Thyroid gland (tissue), 4 donors: Measurements from ENCODE around the gene EIF6. TPM values are rescaled to one million over a fixed set of nuclear protein-coding genes. Genes with fewer than 3 reads are reported as not detected.

Source experiments
- DNase-seq, 2 donors: peaks; one replicate each; pipeline ENCODE4 v3.0.0-alpha.2; 2019
- H3K27ac ChIP-seq, 3 donors: fragments of 200-600 bp; sonication (generic); 1 replicate in 2 of 3; 2 replicates in 1 of 3; pipeline ENCODE4 v1.5.1; 2016 to 2019; ENCODE audit warnings: mild to moderate bottlenecking in 1 of 3, moderate library complexity in 1 of 3
- H3K27me3 ChIP-seq: fragments of 200-600 bp; sonication (generic); one replicate; pipeline ENCODE4 v1.5.1; 2019
- H3K36me3 ChIP-seq, 2 donors: fragments of 200-600 bp; sonication (generic); one replicate each; pipeline ENCODE4 v1.5.1; 2016 to 2019
- H3K4me1 ChIP-seq, 2 donors: fragments of 200-600 bp; sonication (generic); one replicate each; pipeline ENCODE4 v1.5.1; 2017 to 2019
- H3K4me3 ChIP-seq, 3 donors: fragments of 200-600 bp; sonication (generic); replicated peaks in 1 of 3; 1 replicate in 2 of 3; 2 replicates in 1 of 3; pipeline ENCODE4 v1.5.1; 2016; ENCODE audit warnings: mild to moderate bottlenecking in 1 of 3
- H3K9me3 ChIP-seq: fragments of 200-600 bp; sonication (generic); one replicate; pipeline ENCODE4 v1.5.1; 2017
- POLR2A ChIP-seq, 2 donors: fragments of 450-650 bp; IDR thresholded peaks; one replicate each; pipeline ENCODE4 v1.6.1; 2017; ENCODE audit warnings: antibody characterized with exemption in 2 of 2, mild to moderate bottlenecking in 2 of 2, moderate library complexity in 1 of 2
- WGBS, 2 donors: methylation state at CpG; one replicate each; pipeline ENCODE4 v1.1.5; 2017; 5-methylcytosine and 5-hydroxymethylcytosine counted together
- intact Hi-C: fragments of 100-400 bp; cut with DNase I; formaldehyde crosslinking; loops from one replicate; pipeline ENCODE4 v1.15.1; 2023
- total RNA-seq, 4 donors: library from RNA; depleted of rRNA; stranded (reverse); fragments of >200 nt; gene quantifications; one replicate each; pipeline ENCODE4 v1.2.3, GENCODE V29; 2016
- TF ChIP-seq, protein P1 (sequence below), 6 experiments: fragments of 200-600 bp in 3 of 6; fragments of 450-650 bp in 3 of 6; sonication (generic) in 3 of 6; IDR thresholded peaks; one replicate each; pipeline ENCODE4 v1.5.1; 2016 to 2019; ENCODE audit warnings: antibody characterized with exemption in 6 of 6, mild to moderate bottlenecking in 2 of 6, inconsistent platforms in 1 of 6, moderate library complexity in 1 of 6

The EIF6 gene
- total RNA-seq, 4 donors from 2014 or later, result 30.3 to 94.2 (median 65.7) TPM

DNA sequence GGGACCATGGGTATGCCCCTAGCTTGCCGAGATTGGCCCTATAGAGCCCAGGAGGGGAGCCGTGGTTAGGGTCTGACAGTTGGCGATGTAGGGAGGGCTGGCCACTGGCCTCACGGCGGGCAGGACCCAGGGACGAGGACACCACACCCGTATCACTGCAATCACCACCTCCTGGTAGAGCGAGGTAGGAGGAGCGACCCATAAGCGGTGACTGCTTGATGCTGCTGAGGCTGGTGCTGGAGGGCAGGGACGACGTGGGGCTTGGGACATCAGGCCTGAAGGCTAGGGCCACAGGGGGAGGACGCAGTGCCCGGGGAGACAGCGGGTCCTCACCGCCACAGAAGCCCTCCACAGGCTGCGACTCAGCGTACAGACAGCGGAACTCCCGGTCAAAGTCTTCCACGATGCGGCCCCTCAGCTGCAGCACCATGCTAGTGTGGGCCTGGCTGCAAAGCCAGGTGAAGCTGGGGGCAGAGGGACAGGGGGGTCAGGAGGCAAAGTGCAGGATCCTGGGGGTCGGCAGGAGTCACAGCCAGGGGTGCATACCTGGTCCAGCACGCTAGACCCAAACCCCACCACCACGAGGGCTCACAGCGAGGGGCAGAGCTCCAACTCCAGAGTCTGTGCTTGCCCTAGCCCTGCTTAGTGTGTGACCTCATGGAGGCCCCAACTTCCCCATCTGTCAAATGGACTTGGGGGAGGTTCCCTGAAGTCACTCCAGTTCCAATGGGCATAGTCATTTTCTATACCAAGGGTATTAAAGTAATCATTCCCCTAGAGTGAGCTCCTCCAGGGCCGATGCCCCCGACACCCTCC lies 3.1 kb upstream of the EIF6 start:
- no peak for DNase-seq
- TF ChIP-seq, protein P1, sequence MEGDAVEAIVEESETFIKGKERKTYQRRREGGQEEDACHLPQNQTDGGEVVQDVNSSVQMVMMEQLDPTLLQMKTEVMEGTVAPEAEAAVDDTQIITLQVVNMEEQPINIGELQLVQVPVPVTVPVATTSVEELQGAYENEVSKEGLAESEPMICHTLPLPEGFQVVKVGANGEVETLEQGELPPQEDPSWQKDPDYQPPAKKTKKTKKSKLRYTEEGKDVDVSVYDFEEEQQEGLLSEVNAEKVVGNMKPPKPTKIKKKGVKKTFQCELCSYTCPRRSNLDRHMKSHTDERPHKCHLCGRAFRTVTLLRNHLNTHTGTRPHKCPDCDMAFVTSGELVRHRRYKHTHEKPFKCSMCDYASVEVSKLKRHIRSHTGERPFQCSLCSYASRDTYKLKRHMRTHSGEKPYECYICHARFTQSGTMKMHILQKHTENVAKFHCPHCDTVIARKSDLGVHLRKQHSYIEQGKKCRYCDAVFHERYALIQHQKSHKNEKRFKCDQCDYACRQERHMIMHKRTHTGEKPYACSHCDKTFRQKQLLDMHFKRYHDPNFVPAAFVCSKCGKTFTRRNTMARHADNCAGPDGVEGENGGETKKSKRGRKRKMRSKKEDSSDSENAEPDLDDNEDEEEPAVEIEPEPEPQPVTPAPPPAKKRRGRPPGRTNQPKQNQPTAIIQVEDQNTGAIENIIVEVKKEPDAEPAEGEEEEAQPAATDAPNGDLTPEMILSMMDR (IDR thresholded peaks at IDR 0.05), result no peak
- TF ChIP-seq POLR2A (IDR thresholded peaks at IDR 0.05), result no peak
- Histone ChIP-seq H3K4me3 (no peak overlapping the region), H3K27me3 (no peaks in the 10 kb centered on the region), H3K4me1 (peaks cover 8 to 14% of the 10 kb centered on the region in 2 donors), H3K36me3 (no peaks in the 10 kb centered on the region), H3K9me3 (no peaks in the 10 kb centered on the region), H3K27ac (no peak overlapping the region)
- intact Hi-C loops, result no loop called here
- WGBS, 2 donors, result 84 to 86% methylated on average over 14 to 23 of the region's 28 CpGs

DNA sequence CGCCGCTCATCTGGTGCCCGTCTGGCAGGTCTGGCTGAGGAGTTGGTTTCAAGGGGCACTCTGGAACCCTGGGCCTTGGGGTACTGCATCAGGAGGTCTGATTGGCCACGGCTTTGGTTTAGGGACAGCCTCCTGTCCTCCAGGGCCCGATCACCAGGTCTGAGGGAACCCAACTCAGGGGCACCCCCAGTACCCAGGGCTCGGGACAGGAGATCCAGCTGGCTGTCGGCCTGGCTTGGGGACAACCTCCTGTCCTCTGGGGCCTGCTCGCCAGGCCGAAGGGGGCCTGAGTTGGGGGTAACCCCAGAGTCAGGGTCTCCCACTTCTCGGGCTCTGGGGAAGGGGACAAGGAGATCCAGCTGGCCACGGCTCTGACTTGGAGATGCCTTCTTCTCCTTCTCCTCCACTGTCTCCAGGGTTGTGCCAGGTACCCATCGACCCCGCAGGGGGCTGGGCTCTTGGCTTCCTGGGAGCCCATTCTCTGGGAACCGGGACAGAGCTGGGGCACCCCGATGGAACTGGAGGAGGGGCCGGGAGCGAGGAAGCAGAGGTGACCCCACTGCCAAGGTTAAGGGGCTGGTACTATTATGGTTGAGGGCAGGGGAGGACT lies 2.4 kb upstream of the EIF6 start:
- no peaks in the 10 kb centered on the region for H3K36me3 ChIP-seq
- intact Hi-C loops, result no loop called here
- H3K27me3 ChIP-seq, result no peaks in the 10 kb centered on the region
- no peaks in the 10 kb centered on the region for H3K9me3 ChIP-seq
- WGBS, 2 donors, result 89 to 96% methylated on average over 5 to 6 of the region's 17 CpGs
- no peak for TF ChIP-seq POLR2A (IDR thresholded peaks at IDR 0.05)
- TF ChIP-seq, protein P1 (IDR thresholded peaks at IDR 0.05), result no peak
- DNase-seq, result no peak
- H3K4me1 ChIP-seq, result peaks cover 8 to 14% of the 10 kb centered on the region in 2 donors
- no peak overlapping the region for H3K4me3 ChIP-seq
- no peak overlapping the region for H3K27ac ChIP-seq

DNA sequence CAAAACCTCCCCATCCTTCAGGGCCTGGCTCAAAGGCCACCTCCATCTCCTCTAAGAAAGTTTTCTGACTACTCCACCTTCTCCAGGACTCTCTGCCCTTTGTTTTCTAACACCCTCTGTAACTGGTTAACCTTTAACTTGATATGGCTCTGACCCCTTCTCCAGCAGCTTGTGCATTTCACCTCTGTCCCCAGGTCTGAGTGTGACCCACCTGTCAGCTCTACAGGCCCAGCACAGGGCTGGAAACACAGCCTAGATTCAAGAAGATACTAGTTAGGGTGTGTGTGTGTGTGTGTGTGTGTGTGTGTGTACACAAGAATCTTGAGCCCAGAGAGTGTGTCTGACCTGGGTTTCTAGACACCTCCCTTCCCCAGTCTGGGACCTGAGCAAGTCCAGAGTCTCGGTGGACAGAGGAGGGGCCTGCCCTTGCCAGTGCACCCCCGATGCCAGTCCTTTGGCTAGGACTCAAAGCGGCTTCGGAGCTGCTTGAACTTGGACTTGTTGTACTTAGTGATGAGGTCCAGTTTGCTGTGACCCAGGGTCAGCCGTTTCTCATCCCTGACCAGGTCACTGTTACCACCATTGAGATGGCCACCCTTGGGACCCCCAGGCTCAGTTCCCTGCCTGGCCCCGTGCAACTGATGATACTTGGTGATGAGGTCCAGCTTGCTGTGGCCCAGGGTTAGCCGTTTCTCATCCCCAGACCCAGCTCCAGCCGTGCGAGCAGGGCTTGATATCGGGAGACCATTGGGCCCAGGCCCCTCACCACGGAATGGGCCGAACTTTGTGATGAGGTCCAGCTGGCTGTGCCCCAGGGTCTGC lies 1.7 kb upstream of the EIF6 start:
- TF ChIP-seq, protein P1 (IDR thresholded peaks at IDR 0.05), result no peak
- no peak for TF ChIP-seq POLR2A (IDR thresholded peaks at IDR 0.05)
- H3K9me3 ChIP-seq, result no peaks in the 10 kb centered on the region
- no peaks in the 10 kb centered on the region for H3K36me3 ChIP-seq
- no peak overlapping the region for H3K4me3 ChIP-seq
- H3K4me1 ChIP-seq, result peaks cover 8 to 14% of the 10 kb centered on the region in 2 donors
- 84 to 92% methylated on average over 4 to 6 of the region's 12 CpGs for WGBS, 2 donors
- H3K27ac ChIP-seq, result no peak overlapping the region
- H3K27me3 ChIP-seq, result no peaks in the 10 kb centered on the region
- intact Hi-C loops, result no loop called here
- DNase-seq, result no peak

DNA sequence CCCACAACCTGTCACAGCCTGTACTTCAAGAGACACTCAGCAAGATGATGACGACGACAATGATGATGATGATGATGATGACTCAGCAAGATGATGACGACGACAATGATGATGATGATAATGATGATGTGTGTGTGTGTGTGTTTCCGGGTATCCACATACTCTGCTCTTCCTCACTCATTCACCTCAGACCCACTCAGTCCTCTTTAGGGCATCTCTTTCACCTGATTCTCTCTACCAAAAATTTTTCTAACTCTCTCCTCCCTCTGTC lies 1.2 kb upstream of the EIF6 start:
- WGBS, 2 donors, result 88 to 92% methylated on average over 5 of the region's 5 CpGs
- H3K4me1 ChIP-seq, result peaks cover 8 to 14% of the 10 kb centered on the region in 2 donors
- no peaks in the 10 kb centered on the region for H3K9me3 ChIP-seq
- H3K27me3 ChIP-seq, result no peaks in the 10 kb centered on the region
- TF ChIP-seq, protein P1 (IDR thresholded peaks at IDR 0.05), result no peak
- no peak for TF ChIP-seq POLR2A (IDR thresholded peaks at IDR 0.05)
- no peak for DNase-seq
- intact Hi-C loops, result no loop called here
- no peak overlapping the region for H3K4me3 ChIP-seq
- H3K27ac ChIP-seq, result no peak overlapping the region
- peaks cover 0 to 1% of the 10 kb centered on the region in 2 donors for H3K36me3 ChIP-seq
